H9 (cell line): Measurements from ENCODE around the gene LRP1B. TPM values are rescaled to one million over a fixed set of nuclear protein-coding genes. Genes with fewer than 3 reads are reported as not detected.

Source experiments
- DNase-seq: peaks from one replicate; pipeline ENCODE4 v3.0.0-alpha.2; 2017
- H2AFZ ChIP-seq: one replicate; pipeline ENCODE4 v1.6.1; 2013; ENCODE audit warnings: mild to moderate bottlenecking, low read length, control low read depth, moderate library complexity
- H2AK5ac ChIP-seq: 2 replicates; pipeline ENCODE4 v1.6.1; 2013; ENCODE audit warnings: low read length, control low read depth, mixed read lengths; ENCODE audit not compliant: insufficient read length
- H2BK120ac ChIP-seq: one replicate; pipeline ENCODE4 v1.6.1; 2013; ENCODE audit warnings: low read depth, mild to moderate bottlenecking, low read length, control low read depth, inconsistent platforms; ENCODE audit not compliant: poor library complexity, severe bottlenecking
- H2BK12ac ChIP-seq: 2 replicates; pipeline ENCODE4 v1.6.1; 2013; ENCODE audit warnings: low read length, control low read depth, mixed read lengths, low read depth; ENCODE audit not compliant: insufficient read length
- H2BK15ac ChIP-seq: 2 replicates; pipeline ENCODE4 v1.6.1; 2013; ENCODE audit warnings: low read depth, low read length, control low read depth
- H2BK20ac ChIP-seq: one replicate; pipeline ENCODE4 v1.6.1; 2013; ENCODE audit warnings: low read depth, mild to moderate bottlenecking, low read length, control low read depth, inconsistent platforms; ENCODE audit not compliant: poor library complexity, severe bottlenecking
- H2BK5ac ChIP-seq: 2 replicates; pipeline ENCODE4 v1.6.1; 2013; ENCODE audit warnings: low read length, control low read depth, mixed read lengths; ENCODE audit not compliant: insufficient read length
- H3K14ac ChIP-seq: 2 replicates; pipeline ENCODE4 v1.6.1; 2013; ENCODE audit warnings: low read length, control low read depth; ENCODE audit not compliant: insufficient read depth
- H3K18ac ChIP-seq: 2 replicates; pipeline ENCODE4 v1.6.1; 2013; ENCODE audit warnings: low read depth, mild to moderate bottlenecking, mixed read lengths, low read length, control low read depth; ENCODE audit not compliant: insufficient read length
- H3K23ac ChIP-seq: 2 replicates; pipeline ENCODE4 v1.6.1; 2013; ENCODE audit warnings: low read length, control low read depth, mixed read lengths, low read depth; ENCODE audit not compliant: insufficient read length
- H3K23me2 ChIP-seq: 2 replicates; pipeline ENCODE4 v1.6.1; 2013; ENCODE audit warnings: low read depth, mild to moderate bottlenecking, mixed read lengths, low read length, control low read depth; ENCODE audit not compliant: insufficient read length, poor library complexity, severe bottlenecking
- H3K27ac ChIP-seq: 2 replicates; pipeline ENCODE4 v1.5.1; 2013; ENCODE audit warnings: low read length, control low read depth, mixed read lengths, low read depth; ENCODE audit not compliant: insufficient read length
- H3K27me3 ChIP-seq: 2 replicates; pipeline ENCODE4 v1.6.1; 2013; ENCODE audit warnings: low read length, control low read depth, inconsistent platforms; ENCODE audit not compliant: insufficient read depth
- H3K4ac ChIP-seq: 2 replicates; pipeline ENCODE4 v1.6.1; 2013; ENCODE audit warnings: low read depth, mild to moderate bottlenecking, control low read depth, inconsistent platforms, low read length, moderate library complexity
- H3K4me1 ChIP-seq: 2 replicates; pipeline ENCODE4 v1.6.1; 2013; ENCODE audit warnings: low read length, control low read depth, inconsistent platforms; ENCODE audit not compliant: insufficient read depth
- H3K4me2 ChIP-seq: 2 replicates; pipeline ENCODE4 v1.6.1; 2013; ENCODE audit warnings: low read length, control low read depth, mixed read lengths; ENCODE audit not compliant: insufficient read length, insufficient read depth
- H3K56ac ChIP-seq: 2 replicates; pipeline ENCODE4 v1.6.1; 2013; ENCODE audit warnings: low read depth, mild to moderate bottlenecking, mixed read lengths, low read length, control low read depth; ENCODE audit not compliant: insufficient read length
- H3K79me1 ChIP-seq: 2 replicates; pipeline ENCODE4 v1.6.1; 2013; ENCODE audit warnings: low read depth, mild to moderate bottlenecking, moderate library complexity, low read length, control low read depth, inconsistent platforms; ENCODE audit not compliant: insufficient read depth, poor library complexity, severe bottlenecking
- H3K79me2 ChIP-seq: 2 replicates; pipeline ENCODE4 v1.6.1; 2013; ENCODE audit warnings: low read length, control low read depth, inconsistent platforms; ENCODE audit not compliant: insufficient read depth
- H3K9ac ChIP-seq: 2 replicates; pipeline ENCODE4 v1.6.1; 2013; ENCODE audit warnings: low read length, control low read depth, mixed read lengths; ENCODE audit not compliant: insufficient read length; ENCODE audit errors: extremely low read depth
- H3K9me3 ChIP-seq: one replicate; pipeline ENCODE4 v1.6.1; 2013; ENCODE audit warnings: low read depth, low read length, inconsistent platforms; ENCODE audit not compliant: control insufficient read depth
- H3T11ph ChIP-seq: one replicate; pipeline ENCODE4 v1.6.1; 2013; ENCODE audit warnings: mild to moderate bottlenecking, low read length, control low read depth, inconsistent platforms
- H4K20me1 ChIP-seq: one replicate; pipeline ENCODE4 v1.6.1; 2013; ENCODE audit not compliant: control insufficient read depth, insufficient read length, insufficient read depth
- H4K5ac ChIP-seq: 2 replicates; pipeline ENCODE4 v1.6.1; 2013; ENCODE audit warnings: low read depth, mild to moderate bottlenecking, mixed read lengths, low read length, control low read depth; ENCODE audit not compliant: insufficient read length
- H4K8ac ChIP-seq: replicated peaks from 2 replicates; pipeline ENCODE4 v1.6.1; 2013; ENCODE audit warnings: low read length, control low read depth, mixed read lengths, low read depth; ENCODE audit not compliant: insufficient read length
- H4K91ac ChIP-seq: 2 replicates; pipeline ENCODE4 v1.6.1; 2013; ENCODE audit warnings: low read depth, mild to moderate bottlenecking, moderate library complexity, mixed read lengths, low read length, control low read depth; ENCODE audit not compliant: insufficient read length
- H3K27ac Mint-ChIP-seq, 3 experiments: 2 replicates in 2 of 3; 3 replicates in 1 of 3; pipeline ENCODE4 v1.8.0; 2020 to 2021; ENCODE audit warnings: mixed read lengths in 3 of 3, mild to moderate bottlenecking in 1 of 3, moderate library complexity in 1 of 3
- H3K27me3 Mint-ChIP-seq: 2 replicates; pipeline ENCODE4 v1.8.0; 2021; ENCODE audit warnings: low read depth, mild to moderate bottlenecking, moderate library complexity, mixed read lengths
- H3K36me3 Mint-ChIP-seq, 3 experiments: 2 replicates in 2 of 3; 3 replicates in 1 of 3; pipeline ENCODE4 v1.8.0; 2020 to 2021; ENCODE audit warnings: low read depth in 3 of 3, mixed read lengths in 3 of 3; ENCODE audit not compliant: insufficient read depth in 1 of 3
- H3K4me1 Mint-ChIP-seq, 2 experiments: 2 replicates each; pipeline ENCODE4 v1.8.0; 2020; ENCODE audit warnings: mixed read lengths in 2 of 2
- H3K4me3 Mint-ChIP-seq, 2 experiments: 2 replicates in 1 of 2; 3 replicates in 1 of 2; pipeline ENCODE4 v1.8.0; 2020 to 2021; ENCODE audit warnings: mild to moderate bottlenecking in 2 of 2, mixed read lengths in 2 of 2, moderate library complexity in 1 of 2
- H3K9me3 Mint-ChIP-seq, 2 experiments: 2 replicates in 1 of 2; 3 replicates in 1 of 2; pipeline ENCODE4 v1.8.0; 2020; ENCODE audit warnings: mild to moderate bottlenecking in 2 of 2, mixed read lengths in 2 of 2, moderate library complexity in 1 of 2
- WGBS: extraction: QIAGEN DNeasy Blood & Tissue Kit; methylation state at CpG from one replicate; pipeline ENCODE4 v1.1.7; 2013; ENCODE audit warnings: missing lambda C conversion rate, low lambda C conversion rate, mixed read lengths; ENCODE audit not compliant: insufficient read length; ENCODE audit errors: extremely low coverage; 5-methylcytosine and 5-hydroxymethylcytosine counted together
- total RNA-seq: library from RNA; stranded (reverse); gene quantifications from 2 replicates; pipeline ENCODE4 v1.2.1, GENCODE V29; 2021
- TF ChIP-seq, protein P1 (sequence below): fragments of 200-600 bp; sonication (generic); conservative IDR thresholded peaks from 3 replicates; pipeline ENCODE4 v1.8.0; 2021; ENCODE audit warnings: antibody characterized with exemption, mild to moderate bottlenecking

The LRP1B gene
- total RNA-seq, 1 experiment from 2014 or later, result not detected

DNA sequence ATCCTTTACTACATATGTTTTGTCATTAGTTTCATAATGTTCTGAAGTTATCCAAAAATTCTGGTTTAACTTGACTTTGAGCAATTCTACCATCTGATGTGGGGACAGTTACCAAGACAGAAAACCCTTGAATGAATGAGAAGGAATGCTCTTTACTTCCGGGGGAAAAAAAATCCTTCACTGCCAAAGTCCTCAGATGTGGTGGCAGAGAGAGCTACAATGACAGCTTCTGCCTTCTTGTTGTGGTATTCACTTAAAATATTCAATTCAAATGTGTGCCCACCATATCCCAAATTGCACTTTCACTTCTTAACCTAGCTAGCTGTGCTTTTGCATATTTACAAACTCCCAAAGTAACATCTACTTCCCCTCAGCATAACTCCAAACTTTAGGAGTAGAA, 1818.9 kb downstream of the LRP1B start:
- H3K23ac ChIP-seq, result no peak overlapping the region
- H3K27me3 Mint-ChIP-seq, result no peaks in the 10 kb centered on the region
- no peak overlapping the region for H3K14ac ChIP-seq
- H3K79me1 ChIP-seq, result no peaks in the 10 kb centered on the region
- no peak overlapping the region for H2AK5ac ChIP-seq
- no peaks in the 10 kb centered on the region for H3K27me3 ChIP-seq
- WGBS, result no CpG with 5 or more reads among the region's 1 CpG
- H3K4me1 ChIP-seq, result no peaks in the 10 kb centered on the region
- H3K4ac ChIP-seq, result no peak overlapping the region
- TF ChIP-seq, protein P1, sequence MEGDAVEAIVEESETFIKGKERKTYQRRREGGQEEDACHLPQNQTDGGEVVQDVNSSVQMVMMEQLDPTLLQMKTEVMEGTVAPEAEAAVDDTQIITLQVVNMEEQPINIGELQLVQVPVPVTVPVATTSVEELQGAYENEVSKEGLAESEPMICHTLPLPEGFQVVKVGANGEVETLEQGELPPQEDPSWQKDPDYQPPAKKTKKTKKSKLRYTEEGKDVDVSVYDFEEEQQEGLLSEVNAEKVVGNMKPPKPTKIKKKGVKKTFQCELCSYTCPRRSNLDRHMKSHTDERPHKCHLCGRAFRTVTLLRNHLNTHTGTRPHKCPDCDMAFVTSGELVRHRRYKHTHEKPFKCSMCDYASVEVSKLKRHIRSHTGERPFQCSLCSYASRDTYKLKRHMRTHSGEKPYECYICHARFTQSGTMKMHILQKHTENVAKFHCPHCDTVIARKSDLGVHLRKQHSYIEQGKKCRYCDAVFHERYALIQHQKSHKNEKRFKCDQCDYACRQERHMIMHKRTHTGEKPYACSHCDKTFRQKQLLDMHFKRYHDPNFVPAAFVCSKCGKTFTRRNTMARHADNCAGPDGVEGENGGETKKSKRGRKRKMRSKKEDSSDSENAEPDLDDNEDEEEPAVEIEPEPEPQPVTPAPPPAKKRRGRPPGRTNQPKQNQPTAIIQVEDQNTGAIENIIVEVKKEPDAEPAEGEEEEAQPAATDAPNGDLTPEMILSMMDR, result no peak
- no peak overlapping the region for H3T11ph ChIP-seq
- no peaks in the 10 kb centered on the region for H3K79me2 ChIP-seq
- H3K23me2 ChIP-seq, result no peaks in the 10 kb centered on the region
- no peak overlapping the region for H3K4me2 ChIP-seq
- H3K4me3 Mint-ChIP-seq, result no peak overlapping the region
- no peak overlapping the region for H4K5ac ChIP-seq
- no peak overlapping the region for H3K27ac Mint-ChIP-seq
- H3K56ac ChIP-seq, result no peak overlapping the region
- DNase-seq, result no peak
- no peak overlapping the region for H4K91ac ChIP-seq
- H3K9ac ChIP-seq, result no peak overlapping the region
- H2BK15ac ChIP-seq, result no peak overlapping the region
- H3K9me3 ChIP-seq, result no peaks in the 10 kb centered on the region
- H3K36me3 Mint-ChIP-seq, result no peaks in the 10 kb centered on the region
- H4K8ac ChIP-seq, result no peak overlapping the region
- no peaks in the 10 kb centered on the region for H3K9me3 Mint-ChIP-seq
- H4K20me1 ChIP-seq, result no peaks in the 10 kb centered on the region
- no peak overlapping the region for H2BK120ac ChIP-seq
- H2BK20ac ChIP-seq, result no peak overlapping the region
- no peak overlapping the region for H2AFZ ChIP-seq
- no peak overlapping the region for H2BK12ac ChIP-seq
- no peak overlapping the region for H3K18ac ChIP-seq
- no peaks in the 10 kb centered on the region for H3K4me1 Mint-ChIP-seq
- no peak overlapping the region for H2BK5ac ChIP-seq
- H3K27ac ChIP-seq, result no peak overlapping the region
